Thymus (tissue), 11 donors: ENCODE measurements around the gene CEND1. TPM values are rescaled to one million over a fixed set of nuclear protein-coding genes. Genes with fewer than 3 reads are reported as not detected.

Experiments
- DNase-seq, 9 donors: peaks; one replicate each; pipeline ENCODE4 v3.0.0-alpha.2; 2013; ENCODE audit warnings: low spot score in 9 of 9, low read depth in 6 of 9, missing footprints in 1 of 9
- H3K27ac ChIP-seq, 2 donors: one replicate each; pipeline ENCODE4 v1.5.1; 2013; ENCODE audit warnings: control low read depth in 1 of 2, low read depth in 1 of 2, low read length in 1 of 2, mild to moderate bottlenecking in 1 of 2, moderate library complexity in 1 of 2
- H3K27me3 ChIP-seq, 2 donors: one replicate each; pipeline ENCODE4 v1.5.1; 2013; ENCODE audit warnings: low read length in 1 of 2; ENCODE audit not compliant: control insufficient read depth in 2 of 2, insufficient read depth in 1 of 2
- H3K36me3 ChIP-seq, 2 donors: one replicate each; pipeline ENCODE4 v1.5.1; 2013; ENCODE audit warnings: low read length in 1 of 2, mild to moderate bottlenecking in 1 of 2, moderate library complexity in 1 of 2; ENCODE audit not compliant: control insufficient read depth in 2 of 2, insufficient read depth in 2 of 2
- H3K4me1 ChIP-seq, 2 donors: one replicate each; pipeline ENCODE4 v1.5.1; 2013; ENCODE audit warnings: low read length in 2 of 2; ENCODE audit not compliant: control insufficient read depth in 2 of 2, insufficient read depth in 2 of 2
- H3K4me3 ChIP-seq, 2 donors: one replicate each; pipeline ENCODE4 v1.5.1; 2013; ENCODE audit warnings: low read length in 2 of 2, control low read depth in 1 of 2, mild to moderate bottlenecking in 1 of 2
- H3K9me3 ChIP-seq, 2 donors: one replicate each; pipeline ENCODE4 v1.5.1; 2013; ENCODE audit warnings: low read length in 1 of 2, mild to moderate bottlenecking in 1 of 2; ENCODE audit not compliant: control insufficient read depth in 2 of 2, insufficient read depth in 1 of 2
- WGBS: extraction: QIAGEN DNeasy Blood & Tissue Kit; methylation state at CpG from one replicate; pipeline ENCODE4 v1.1.7; 2013; 5-methylcytosine and 5-hydroxymethylcytosine counted together
- polyA plus RNA-seq: library from polyadenylated mRNA; stranded (reverse); fragments of 200-250 nt; gene quantifications from one replicate; pipeline ENCODE4 v1.2.3, GENCODE V29; 2013
- total RNA-seq: library from RNA; stranded (reverse); fragments of 120-200 nt; gene quantifications from one replicate; pipeline ENCODE4 v1.2.4, GENCODE V29; 2013
- donor health status: healthy.

The CEND1 gene
- total and polyA plus RNA-seq, 2 donors = 0.19 to 0.25 TPM

DNA sequence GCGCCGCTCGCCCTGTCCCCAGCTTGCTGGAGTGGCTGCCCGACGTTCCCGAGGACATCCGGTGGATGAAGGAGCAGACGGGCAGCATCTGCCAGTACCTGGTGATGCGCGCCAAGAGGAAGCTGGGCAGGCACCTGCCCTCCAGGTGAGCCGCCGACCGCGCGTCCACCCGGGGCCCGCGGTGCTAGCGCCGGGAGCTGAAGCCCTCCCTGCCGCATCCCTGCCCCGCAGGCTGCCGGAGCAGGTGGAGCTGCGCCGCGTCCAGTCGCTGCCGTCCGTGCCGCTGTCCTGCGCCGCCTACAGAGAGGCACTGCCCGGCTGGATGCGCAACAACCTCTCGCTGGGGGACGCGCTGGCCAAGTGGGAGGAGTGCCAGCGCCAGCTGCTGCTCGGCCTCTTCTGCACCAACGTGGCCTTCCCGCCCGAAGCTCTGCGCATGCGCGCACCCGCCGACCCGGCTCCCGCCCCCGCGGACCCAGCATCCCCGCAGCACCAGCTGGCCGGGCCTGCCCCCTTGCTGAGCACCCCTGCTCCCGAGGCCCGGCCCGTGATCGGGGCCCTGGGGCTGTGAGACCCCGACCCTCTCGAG lies 34.5 kb upstream of the CEND1 start:
- WGBS = 97% methylated on average over 59 of the region's 59 CpGs
- DNase-seq = no peak
- peaks cover 0 to 7% of the 10 kb centered on the region in 2 donors for H3K9me3 ChIP-seq
- peaks cover 33 to 44% of the 10 kb centered on the region in 2 donors for H3K27me3 ChIP-seq
- peaks cover 18 to 41% of the 10 kb centered on the region in 2 donors for H3K36me3 ChIP-seq
- H3K4me1 ChIP-seq = peaks cover 16 to 63% of the 10 kb centered on the region in 2 donors
- no peak overlapping the region for H3K4me3 ChIP-seq
- H3K27ac ChIP-seq = no peak overlapping the region

DNA sequence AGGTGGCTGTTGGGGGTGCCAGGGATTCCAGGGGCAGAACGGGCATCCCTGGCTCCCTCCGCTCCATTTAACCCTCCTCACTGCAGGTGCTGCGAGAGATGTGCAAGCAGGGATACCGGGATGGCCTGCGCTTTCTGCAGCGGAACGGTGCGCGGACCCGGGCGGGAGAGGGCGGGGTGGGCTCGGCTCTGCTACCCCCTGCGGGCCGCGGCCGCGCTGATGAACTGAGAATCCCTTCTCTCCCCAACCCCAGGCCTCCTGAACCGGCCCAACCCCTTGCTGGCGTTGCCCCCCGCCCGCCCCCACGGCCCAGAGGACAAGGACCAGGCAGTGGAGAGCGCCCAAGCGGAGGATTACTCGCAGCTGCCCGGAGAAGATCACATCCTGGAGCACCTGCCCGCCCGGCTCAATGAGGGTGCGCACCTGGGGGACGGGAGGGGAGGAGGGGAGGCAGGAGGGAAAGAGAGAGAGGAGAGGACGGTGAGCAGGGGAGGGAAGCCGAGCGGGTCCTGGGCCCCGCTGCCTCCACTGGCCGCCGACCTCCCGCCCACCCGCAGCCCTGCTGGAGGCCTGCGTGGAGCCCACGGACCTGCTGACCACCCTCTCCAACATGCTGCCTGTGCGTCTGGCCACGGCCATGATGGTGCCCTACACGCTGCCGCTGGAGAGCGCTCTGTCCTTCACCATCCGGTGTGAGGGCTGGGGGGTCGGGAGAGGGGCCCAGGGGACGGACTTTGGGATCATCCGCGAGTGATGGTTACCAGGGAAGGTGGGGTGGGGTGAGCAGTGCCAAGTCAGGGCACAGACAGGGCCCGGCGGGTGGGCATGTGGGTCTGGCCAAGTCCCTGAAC lies 33.8 kb upstream of the CEND1 start:
- Histone ChIP-seq H3K36me3 (peaks cover 18 to 41% of the 10 kb centered on the region in 2 donors), H3K27me3 (peaks cover 25 to 37% of the 10 kb centered on the region in 2 donors), H3K9me3 (peaks cover 0 to under 1% of the 10 kb centered on the region in 2 donors), H3K4me1 (peaks cover 16 to 62% of the 10 kb centered on the region in 2 donors), H3K27ac (no peak overlapping the region), H3K4me3 (no peak overlapping the region)
- 97% methylated on average over 53 of the region's 53 CpGs for WGBS
- DNase-seq = no peak

GRCh38 chr11:821512-822371 lies 31.9 kb upstream of the CEND1 start:
- peaks cover 18 to 41% of the 10 kb centered on the region in 2 donors for H3K36me3 ChIP-seq
- H3K27ac ChIP-seq = no peak overlapping the region
- WGBS = 82% methylated on average over 22 of the region's 22 CpGs
- H3K9me3 ChIP-seq = no peaks in the 10 kb centered on the region
- no peak for DNase-seq
- no peak overlapping the region for H3K4me3 ChIP-seq
- H3K4me1 ChIP-seq = peaks cover 12 to 47% of the 10 kb centered on the region in 2 donors
- peaks cover 7 to 18% of the 10 kb centered on the region in 2 donors for H3K27me3 ChIP-seq

DNA sequence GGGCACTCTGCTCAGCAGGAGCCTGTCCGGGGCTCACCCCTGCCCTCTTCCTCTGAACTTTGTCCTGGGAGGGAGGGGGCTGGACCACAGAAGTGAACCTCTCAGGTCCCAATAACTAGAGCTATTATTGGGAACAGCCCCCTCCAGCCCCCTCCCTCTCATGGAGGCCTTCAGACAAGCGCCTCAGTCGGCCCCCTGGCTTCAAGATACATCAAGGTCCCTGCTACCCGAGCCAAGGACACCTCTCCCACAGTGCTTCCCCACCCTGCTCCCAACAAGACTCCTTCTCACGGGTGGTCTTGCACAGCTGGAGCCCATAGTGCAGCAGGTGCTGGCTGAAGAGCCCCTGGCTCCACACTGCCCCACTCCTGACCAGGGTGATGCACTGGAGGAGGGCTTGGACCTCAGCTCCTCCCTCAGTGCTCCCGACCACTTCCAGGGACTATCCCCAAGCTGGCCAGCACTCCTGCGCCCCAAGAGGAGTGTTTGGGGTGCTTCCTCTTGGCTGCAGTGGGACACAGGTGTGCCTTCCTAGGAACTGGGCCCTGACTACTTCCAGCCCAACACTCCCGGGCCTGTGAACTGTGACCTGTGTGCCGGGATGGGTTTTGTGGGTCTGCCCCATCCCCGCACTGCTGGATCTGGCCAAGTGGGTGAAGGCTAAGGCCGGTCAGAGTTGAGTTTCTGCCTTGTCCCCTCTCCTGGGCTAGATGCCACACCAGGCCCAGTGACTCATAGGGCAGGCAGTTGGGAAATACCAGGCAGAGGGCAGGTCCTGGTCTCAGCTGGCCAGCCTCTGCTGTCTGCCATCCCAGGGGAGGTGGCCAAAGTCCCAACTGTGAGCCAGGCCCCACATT lies 31.0 kb upstream of the CEND1 start:
- peak overlapping the region; percentile 52 to 95 for H3K4me3 ChIP-seq
- peaks cover 12 to 38% of the 10 kb centered on the region in 2 donors for H3K4me1 ChIP-seq
- peaks cover 18 to 43% of the 10 kb centered on the region in 2 donors for H3K36me3 ChIP-seq
- peak overlapping the region in 1 of 2 donors; percentile 70 for H3K27ac ChIP-seq
- H3K27me3 ChIP-seq = peaks cover under 1 to 9% of the 10 kb centered on the region in 2 donors
- 88% methylated on average over 11 of the region's 11 CpGs for WGBS
- no peaks in the 10 kb centered on the region for H3K9me3 ChIP-seq
- no peak for DNase-seq

GRCh38 chr11:819943-820649 lies 30.2 kb upstream of the CEND1 start:
- peaks cover 0 to 1% of the 10 kb centered on the region in 2 donors for H3K27me3 ChIP-seq
- peak overlapping the region; percentile 52 to 95 for H3K4me3 ChIP-seq
- H3K27ac ChIP-seq = peak overlapping the region; percentile 83 to 94
- DNase-seq = peak in 8 of 9 donors; percentile 59 to 94 (median 88)
- H3K9me3 ChIP-seq = no peaks in the 10 kb centered on the region
- H3K36me3 ChIP-seq = peaks cover 17 to 42% of the 10 kb centered on the region in 2 donors
- peaks cover 12 to 30% of the 10 kb centered on the region in 2 donors for H3K4me1 ChIP-seq
- WGBS = 6% methylated on average over 47 of the region's 47 CpGs

DNA sequence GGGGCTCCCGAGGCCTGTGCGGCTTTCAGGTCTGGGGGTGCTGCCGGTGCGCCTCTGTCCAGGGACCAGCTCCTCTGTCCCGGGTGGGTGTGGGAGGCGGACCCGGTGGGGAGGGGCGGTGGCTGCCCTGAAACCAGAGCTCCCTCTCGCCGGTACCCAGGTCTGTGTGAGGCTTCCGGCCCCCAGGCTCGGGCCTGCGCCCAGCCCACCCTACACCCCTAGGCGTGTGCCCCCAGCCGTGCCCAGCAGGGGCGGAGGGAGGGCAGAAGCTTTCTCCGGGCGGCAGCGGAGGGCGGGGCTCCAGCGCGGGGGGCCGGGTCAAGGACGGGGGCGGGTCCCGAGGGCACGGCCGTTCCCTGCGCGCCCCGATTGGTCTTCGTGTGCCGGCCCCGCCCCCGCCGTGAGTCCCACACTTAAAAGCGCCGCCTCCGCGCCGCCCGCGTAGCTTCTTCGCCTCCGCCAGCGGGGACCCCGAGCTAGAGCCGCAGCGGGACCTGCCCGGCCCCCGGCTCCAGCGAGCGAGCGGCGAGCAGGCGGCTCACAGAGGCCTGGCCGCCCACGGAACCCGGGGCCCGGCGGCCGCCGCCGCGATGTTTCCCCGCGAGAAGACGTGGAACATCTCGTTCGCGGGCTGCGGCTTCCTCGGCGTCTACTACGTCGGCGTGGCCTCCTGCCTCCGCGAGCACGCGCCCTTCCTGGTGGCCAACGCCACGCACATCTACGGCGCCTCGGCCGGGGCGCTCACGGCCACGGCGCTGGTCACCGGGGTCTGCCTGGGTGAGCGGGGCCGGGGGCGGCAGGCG lies 29.4 kb upstream of the CEND1 start:
- WGBS = under 1% methylated on average over 96 of the region's 96 CpGs
- Histone ChIP-seq H3K9me3 (no peaks in the 10 kb centered on the region), H3K4me3 (peak overlapping the region; percentile 52 to 95), H3K4me1 (peaks cover 12 to 25% of the 10 kb centered on the region in 2 donors), H3K27ac (peak overlapping the region; percentile 83 to 94), H3K27me3 (no peaks in the 10 kb centered on the region), H3K36me3 (peaks cover 14 to 38% of the 10 kb centered on the region in 2 donors)
- peak in 8 of 9 donors; percentile 81 to 95 (median 90) for DNase-seq

DNA sequence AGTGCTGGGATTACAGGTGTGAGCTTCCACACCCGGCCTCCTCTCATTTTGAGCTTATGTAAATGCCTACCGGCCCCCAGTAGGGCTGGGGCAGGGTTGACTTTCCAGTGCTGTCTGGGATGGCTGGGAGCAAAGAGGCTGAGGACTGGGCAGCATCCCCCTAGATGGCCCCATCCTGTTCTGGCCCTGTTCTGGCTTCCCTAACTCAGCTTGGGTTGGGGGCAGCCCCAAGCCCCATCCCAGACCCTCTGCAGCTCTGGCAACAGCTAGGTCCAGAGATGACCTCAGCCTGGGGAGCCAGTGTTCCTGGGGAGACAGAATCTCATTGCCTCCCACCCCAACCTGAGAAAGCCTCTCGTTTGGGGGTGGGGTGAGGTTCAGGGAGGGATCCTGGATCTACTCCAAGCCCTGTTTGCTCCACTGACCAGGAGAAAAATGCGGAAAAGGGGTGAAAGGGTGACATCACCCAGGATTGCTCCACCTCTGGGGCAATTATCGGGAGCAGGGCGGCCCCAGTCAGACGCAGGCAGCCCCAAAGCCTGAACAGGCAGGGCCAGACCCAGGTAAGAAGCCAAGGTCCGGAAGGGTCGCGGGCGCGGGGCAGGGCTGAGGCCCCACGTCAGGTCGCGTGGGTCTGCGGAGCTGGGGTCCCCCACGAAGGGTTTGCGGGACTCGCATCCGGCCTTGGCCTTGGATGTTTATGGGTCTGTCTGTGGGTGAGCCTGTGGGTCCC lies 28.7 kb upstream of the CEND1 start, which contains the start of gene PNPLA2:
Gene PNPLA2, plus strand, starts transcription at position 519 of the 733 bp plus-strand sequence. CDS start 805 bp downstream, outside the sequence.
- Histone ChIP-seq H3K36me3 (peaks cover 11 to 32% of the 10 kb centered on the region in 2 donors), H3K4me1 (peaks cover 12 to 25% of the 10 kb centered on the region in 2 donors), H3K4me3 (peak within 1 kb of the TSS; percentile 52 to 95), H3K9me3 (no peaks in the 10 kb centered on the region), H3K27me3 (no peaks in the 10 kb centered on the region), H3K27ac (peak within 1 kb of the TSS; percentile 83 to 94)
- WGBS = 55% methylated on average over 20 of the region's 20 CpGs
- no peak for DNase-seq
